B cell (primary cell): ENCODE measurements around the gene DRP2. TPM values are rescaled to one million over a fixed set of nuclear protein-coding genes. Genes with fewer than 3 reads are reported as not detected.

ENCODE experiments used
- ATAC-seq: fragments of 200-7000 bp; cut with Tn5 transposase; one replicate; pipeline ENCODE4 v1.10.0; 2021; ENCODE audit warnings: low read depth, mild to moderate bottlenecking, moderate number of reproducible peaks, moderate library complexity
- CTCF ChIA-PET: fragments of 350-600 bp; sonication (Branson Sonifier 250); formaldehyde crosslinking; loops from one replicate; lab custom pipeline; 2021; ENCODE audit warnings: antibody characterized with exemption, inconsistent platforms; lab: Charles Lee
- POLR2A ChIA-PET: fragments of 350-600 bp; sonication (Branson Sonifier 250); formaldehyde crosslinking; loops from one replicate; lab custom pipeline; 2021; ENCODE audit warnings: antibody characterized with exemption; lab: Charles Lee
- DNase-seq: peaks from one replicate; pipeline ENCODE4 v3.0.0; 2013
- H2AFZ ChIP-seq: 2 replicates; pipeline ENCODE4 v1.6.1; 2012; ENCODE audit warnings: mild to moderate bottlenecking, low read depth, low read length; ENCODE audit not compliant: insufficient read depth, poor library complexity, severe bottlenecking
- H3K27ac ChIP-seq, 2 donors: 1 replicate in 1 of 2; 2 replicates in 1 of 2; pipeline ENCODE4 v1.5.1; 2012 to 2013; ENCODE audit warnings: low read length in 2 of 2, mild to moderate bottlenecking in 2 of 2, moderate library complexity in 1 of 2
- H3K27me3 ChIP-seq, 4 experiments: fragments of 200-600 bp in 1 of 4; sonication (generic) in 1 of 4; replicated peaks in 1 of 4; 1 replicate in 2 of 4; 2 replicates in 2 of 4; pipeline versions ENCODE4 v1.6.1 to v1.7.0; 2013 to 2016; ENCODE audit warnings: low read length in 3 of 4, mild to moderate bottlenecking in 2 of 4, mixed read lengths in 1 of 4, moderate library complexity in 1 of 4; ENCODE audit not compliant: insufficient read depth in 4 of 4, control insufficient read depth in 3 of 4; ENCODE audit errors: control extremely low read depth in 1 of 4
- H3K36me3 ChIP-seq, 2 experiments: replicated peaks in 1 of 2; 1 replicate in 1 of 2; 2 replicates in 1 of 2; pipeline versions ENCODE4 v1.6.1 to v1.7.1; 2013; ENCODE audit warnings: low read length in 1 of 2; ENCODE audit not compliant: insufficient read depth in 2 of 2, control insufficient read depth in 1 of 2; ENCODE audit errors: control extremely low read depth in 1 of 2, extremely low read depth in 1 of 2
- H3K4me1 ChIP-seq, 2 donors: fragments of 200-600 bp in 1 of 2; sonication (generic) in 1 of 2; 1 replicate in 1 of 2; 2 replicates in 1 of 2; pipeline versions ENCODE4 v1.5.1 to v1.6.1; 2013 to 2017; ENCODE audit warnings: low read length in 2 of 2; ENCODE audit not compliant: control insufficient read depth in 2 of 2, insufficient read depth in 2 of 2
- H3K4me2 ChIP-seq: replicated peaks from 2 replicates; pipeline ENCODE3; 2012; ENCODE audit warnings: mild to moderate bottlenecking, low read depth, low read length; ENCODE audit not compliant: poor library complexity, severe bottlenecking
- H3K4me3 ChIP-seq, 5 experiments: fragments of 200-600 bp in 1 of 5; sonication (generic) in 1 of 5; 1 replicate in 3 of 5; 2 replicates in 2 of 5; pipeline versions ENCODE4 v1.5.1 to v1.7.0; 2011 to 2016; ENCODE audit warnings: low read length in 4 of 5, mild to moderate bottlenecking in 4 of 5, low read depth in 2 of 5, control low read depth in 1 of 5, moderate library complexity in 1 of 5; ENCODE audit not compliant: insufficient read depth in 1 of 5; ENCODE audit errors: control extremely low read depth in 1 of 5, extremely low read depth in 1 of 5
- H3K79me2 ChIP-seq: fragments of 200-600 bp; sonication (generic); one replicate; pipeline ENCODE4 v1.6.0; 2016; ENCODE audit warnings: low read length; ENCODE audit not compliant: control insufficient read depth, insufficient read depth
- H3K9ac ChIP-seq: fragments of 200-600 bp; sonication (generic); 2 replicates; pipeline ENCODE4 v1.6.1; 2017; ENCODE audit warnings: mild to moderate bottlenecking, low read length, moderate library complexity
- H3K9me3 ChIP-seq, 3 donors: one replicate each; pipeline versions ENCODE4 v1.6.1 to v1.7.1; 2013; ENCODE audit warnings: low read length in 2 of 3; ENCODE audit not compliant: control insufficient read depth in 2 of 3, insufficient read depth in 1 of 3; ENCODE audit errors: control extremely low read depth in 1 of 3
- H4K20me1 ChIP-seq: 2 replicates; pipeline ENCODE4 v1.6.0; 2012; ENCODE audit warnings: mild to moderate bottlenecking, low read length; ENCODE audit not compliant: insufficient read depth, control insufficient read depth, poor library complexity, severe bottlenecking
- H3K27ac Mint-ChIP-seq: one replicate; pipeline ENCODE4 v1.8.0; 2021; ENCODE audit warnings: mixed read lengths
- H3K27me3 Mint-ChIP-seq: one replicate; pipeline ENCODE4 v1.8.0; 2021; ENCODE audit warnings: mixed read lengths
- H3K4me1 Mint-ChIP-seq: one replicate; pipeline ENCODE4 v1.8.0; 2021; ENCODE audit warnings: mixed read lengths
- H3K4me3 Mint-ChIP-seq: one replicate; pipeline ENCODE4 v1.8.0; 2021; ENCODE audit warnings: mixed read lengths
- H3K9me3 Mint-ChIP-seq: one replicate; pipeline ENCODE4 v1.8.0; 2022; ENCODE audit warnings: mixed read lengths; ENCODE audit not compliant: insufficient read depth
- CTCF ChIP-seq: fragments of 200-600 bp; IDR thresholded peaks from one replicate; pipeline ENCODE4 v1.8.0; 2022; ENCODE audit warnings: antibody characterized with exemption, mild to moderate bottlenecking
- EZH2 ChIP-seq: IDR thresholded peaks from 2 replicates; pipeline ENCODE4 v1.6.1; 2012; ENCODE audit warnings: borderline replicate concordance, low read depth, mild to moderate bottlenecking, moderate library complexity, low read length; ENCODE audit not compliant: insufficient read depth, poor library complexity, severe bottlenecking
- WGBS: methylation state at CpG from one replicate; pipeline ENCODE4 v1.1.5; 2013; ENCODE audit warnings: missing lambda C conversion rate; ENCODE audit not compliant: insufficient coverage; 5-methylcytosine and 5-hydroxymethylcytosine counted together
- intact Hi-C: fragments of 100-400 bp; cut with micrococcal nuclease; formaldehyde crosslinking; loops from one replicate; pipeline ENCODE4 v1.10.0; 2022
- polyA plus RNA-seq: library from polyadenylated mRNA; depleted of rRNA; stranded (reverse); fragments of >200 nt; gene quantifications from 2 replicates; pipeline ENCODE4 v1.2.3, GENCODE V29; 2012
- total RNA-seq, 2 donors: library from RNA; stranded (reverse); fragments of 120-200 nt in 1 of 2; gene quantifications; 1 replicate in 1 of 2; 2 replicates in 1 of 2; pipeline versions ENCODE4 v1.2.3 to v1.2.4, GENCODE V29; 2013 to 2022

DRP2 gene
- total and polyA plus RNA-seq, 2 donors (not counting 1 experiment from before 2014, with no cell fraction given) = 0.04 TPM; not detected in 1

GRCh38 chrX:101231080-101231479 is 11.5 kb downstream of the DRP2 start:
- no peaks in the 10 kb centered on the region for H3K27me3 ChIP-seq
- no peak overlapping the region for H3K27ac Mint-ChIP-seq
- H3K27me3 Mint-ChIP-seq = no peaks in the 10 kb centered on the region
- H3K36me3 ChIP-seq = no peaks in the 10 kb centered on the region
- H3K27ac ChIP-seq = no peak overlapping the region
- intact Hi-C loops = no loop called here
- H3K4me2 ChIP-seq = no peak overlapping the region
- no CpG with 5 or more reads among the region's 1 CpG for WGBS
- DNase-seq (no peak), ATAC-seq (no peak)
- H3K4me1 Mint-ChIP-seq = no peaks in the 10 kb centered on the region
- no peaks in the 10 kb centered on the region for H3K79me2 ChIP-seq
- H4K20me1 ChIP-seq = no peaks in the 10 kb centered on the region
- POLR2A ChIA-PET = no interaction called here
- no peaks in the 10 kb centered on the region for H3K9me3 Mint-ChIP-seq
- CTCF ChIA-PET = no interaction called here
- H3K9me3 ChIP-seq = no peaks in the 10 kb centered on the region
- H3K4me1 ChIP-seq = no peaks in the 10 kb centered on the region
- TF ChIP-seq EZH2 (no peak), CTCF (no peak)
- no peak overlapping the region for H3K4me3 ChIP-seq
- H2AFZ ChIP-seq = no peak overlapping the region
- no peak overlapping the region for H3K4me3 Mint-ChIP-seq
- H3K9ac ChIP-seq = no peak overlapping the region

GRCh38 chrX:101232316-101232715 is 12.7 kb downstream of the DRP2 start:
- H3K4me1 ChIP-seq = no peaks in the 10 kb centered on the region
- H3K27me3 Mint-ChIP-seq = no peaks in the 10 kb centered on the region
- H3K9me3 ChIP-seq = no peaks in the 10 kb centered on the region
- no peak overlapping the region for H3K9ac ChIP-seq
- no peaks in the 10 kb centered on the region for H3K9me3 Mint-ChIP-seq
- ATAC-seq (no peak), DNase-seq (no peak)
- no peak overlapping the region for H3K4me3 Mint-ChIP-seq
- no peaks in the 10 kb centered on the region for H4K20me1 ChIP-seq
- TF ChIP-seq EZH2 (no peak), CTCF (no peak)
- WGBS = 89% methylated on average over 2 of the region's 5 CpGs
- H3K79me2 ChIP-seq = no peaks in the 10 kb centered on the region
- ChIA-PET POLR2A (no interaction called here), CTCF (no interaction called here)
- no peak overlapping the region for H3K4me2 ChIP-seq
- H3K27ac ChIP-seq = no peak overlapping the region
- H3K36me3 ChIP-seq = no peaks in the 10 kb centered on the region
- H2AFZ ChIP-seq = no peak overlapping the region
- no peak overlapping the region for H3K27ac Mint-ChIP-seq
- H3K27me3 ChIP-seq = no peaks in the 10 kb centered on the region
- no peak overlapping the region for H3K4me3 ChIP-seq
- intact Hi-C loops = no loop called here
- H3K4me1 Mint-ChIP-seq = no peaks in the 10 kb centered on the region
